ENCODE data around the gene RABGAP1L. TPM values are rescaled to one million over a fixed set of nuclear protein-coding genes. Genes with fewer than 3 reads are reported as not detected.

RABGAP1L gene
- total and polyA plus RNA-seq, 2 of the 4 experiments (the other 2 are of a cell fraction): 7.9 to 26.7 TPM

- Histone ChIP-seq H3K9ac (ENCODE audit: low read depth, low read length) (no peak overlapping the region), H2AK5ac (ENCODE audit: low read depth, low read length) (no peak overlapping the region), H4K8ac (ENCODE audit: low read depth in 2 of 2, low read length in 2 of 2) (no peak overlapping the region), H3K27ac (ENCODE audit: insufficient read depth, low read length) (no peak overlapping the region), H3K4me2 (ENCODE audit: low read depth, low read length) (no peak overlapping the region), H3K4ac (ENCODE audit: low read depth, low read length) (no peak overlapping the region), H3K36me3 (ENCODE audit: control insufficient read depth, insufficient read depth, low read length) (no peaks in the 10 kb centered on the region), H2BK5ac (ENCODE audit: low read depth, low read length, poor library complexity, severe bottlenecking) (no peak overlapping the region), H3K14ac (replicated peaks; ENCODE audit: low read depth, low read length) (no peak overlapping the region), H3K23ac (ENCODE audit: low read depth, low read length) (no peak overlapping the region), H2AFZ (replicated peaks; ENCODE audit: low read length, poor library complexity) (no peak overlapping the region), H3K18ac (ENCODE audit: low read depth, low read length) (no peak overlapping the region), H3K79me1 (ENCODE audit: low read depth in 1 of 2, low read length in 2 of 2) (no peaks in the 10 kb centered on the region), H3K9me3 (ENCODE audit: control insufficient read depth, insufficient read depth, low read length) (no peaks in the 10 kb centered on the region), H2BK15ac (ENCODE audit: low read depth, low read length) (no peak overlapping the region), H3K56ac (ENCODE audit: extremely low read depth, insufficient read depth, low read length) (no peak overlapping the region), H4K91ac (ENCODE audit: insufficient read depth, low read depth, low read length) (no peak overlapping the region), H2BK20ac (ENCODE audit: low read depth, low read length) (no peak overlapping the region), H4K20me1 (ENCODE audit: insufficient read depth, low read length) (no peaks in the 10 kb centered on the region), H3K9me1 (ENCODE audit: insufficient read depth, low read length) (no peaks in the 10 kb centered on the region), H2AK9ac (replicated peaks; ENCODE audit: low read depth, low read length, poor library complexity) (peak overlapping the region; percentile 16), H3K4me1 (ENCODE audit: control insufficient read depth, insufficient read depth, low read length) (no peaks in the 10 kb centered on the region), H3K4me3 (ENCODE audit: insufficient read depth, low read depth, low read length) (no peak overlapping the region), H4K5ac (ENCODE audit: low read depth, low read length) (no peak overlapping the region), H3K27me3 (ENCODE audit: control insufficient read depth, insufficient read depth, low read length) (no peaks in the 10 kb centered on the region), H2BK120ac (ENCODE audit: low read depth, low read length) (no peak overlapping the region)
- DNase-seq: no peak
- POLR2A ChIA-PET (ENCODE audit: unreplicated experiment): no interaction called here
- TF ChIP-seq ELK1 (IDR thresholded peaks at IDR 0.05; ENCODE audit: borderline replicate concordance, low read depth, low read length): no peak
- no peak for TF ChIP-seq RAD21 (IDR thresholded peaks at IDR 0.05; ENCODE audit: low read length)
- no peak for TF ChIP-seq NFE2L2 (IDR thresholded peaks at IDR 0.05; ENCODE audit: low read depth, low read length)
- TF ChIP-seq RFX5 (IDR thresholded peaks at IDR 0.05; ENCODE audit: low read depth, low read length): no peak
- TF ChIP-seq MXI1 (IDR thresholded peaks at IDR 0.05; ENCODE audit: borderline replicate concordance, low read depth, low read length): no peak
- TF ChIP-seq POLR2A (IDR thresholded peaks at IDR 0.05; ENCODE audit: low read depth, low read length): no peak
- TF ChIP-seq SMC3 (IDR thresholded peaks at IDR 0.05; ENCODE audit: low read depth, low read length): no peak
- TF ChIP-seq RCOR1 (IDR thresholded peaks at IDR 0.05; ENCODE audit: insufficient replicate concordance, low read length): no peak
- WGBS, 2 experiments (ENCODE audit: extremely low coverage in 2 of 2, insufficient read length in 1 of 2): no CpG with 5 or more reads among the region's 19 CpGs
- in situ Hi-C loops (cut with MboI; ENCODE audit: low sequenced_read_pairs) (no loop called here), dilution Hi-C loops (cut with HindIII; ENCODE audit: low sequenced_read_pairs, unreplicated experiment) (no loop called here), intact Hi-C loops (cut with micrococcal nuclease) (no loop called here)
- no TSS peak for BruUV-seq (replicated peaks)
- CTCF ChIA-PET: no interaction called here
- ATAC-seq (ENCODE audit: low read depth): no peak
These were observed 602.0 kb downstream of the RABGAP1L start for GRCh38 chr1:174761335-174761734.
